Neural cell (in vitro differentiated cells): ENCODE results near the gene UBXN1.

ENCODE experiments used
- EP300 ChIP-seq: fragments of 450-650 bp; conservative IDR thresholded peaks from 2 replicates; pipeline ENCODE4 v1.6.1; 2014; ENCODE audit warnings: antibody characterized with exemption, mild to moderate bottlenecking, moderate library complexity; ENCODE audit not compliant: poor library complexity, severe bottlenecking
- EZH2 ChIP-seq: fragments of 200-600, 300-800 bp; shearing (Covaris generic), sonication (generic); IDR thresholded peaks from 2 replicates; pipeline ENCODE4 v1.6.1; 2014; ENCODE audit warnings: antibody characterized with exemption, low read length, borderline replicate concordance, mild to moderate bottlenecking; ENCODE audit not compliant: insufficient read depth, poor library complexity, severe bottlenecking
- POLR2AphosphoS5 ChIP-seq: IDR thresholded peaks from 2 replicates; pipeline ENCODE4 v1.6.1; 2012
- REST ChIP-seq: IDR thresholded peaks from 2 replicates; pipeline ENCODE4 v1.6.1; 2012; ENCODE audit warnings: borderline replicate concordance
- TAF1 ChIP-seq: IDR thresholded peaks from 2 replicates; pipeline ENCODE4 v1.6.1; 2012; ENCODE audit warnings: low read depth
- TF ChIP-seq, protein P1 (sequence below): fragments of 450-650 bp; IDR thresholded peaks from 2 replicates; pipeline ENCODE4 v1.5.1; 2014; ENCODE audit warnings: antibody characterized with exemption, mild to moderate bottlenecking, moderate library complexity; ENCODE audit not compliant: poor library complexity, severe bottlenecking

DNA sequence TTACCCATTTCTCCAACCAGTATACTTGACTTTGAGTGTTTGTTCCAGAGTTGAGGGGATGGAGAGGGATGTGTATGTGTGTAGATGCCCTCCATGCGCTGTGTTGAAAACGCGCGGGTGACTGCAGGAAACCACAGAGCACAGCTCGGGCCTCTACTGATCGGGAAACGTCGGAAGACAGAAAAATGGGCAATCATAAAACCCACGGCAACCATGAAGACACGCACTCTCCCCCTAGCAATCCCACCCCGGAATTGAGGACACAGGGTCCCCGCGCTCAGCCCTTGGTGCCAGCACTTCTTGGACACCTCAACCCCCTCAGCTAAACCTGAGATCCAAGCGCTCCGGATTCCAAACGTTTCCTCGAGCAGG, 7.7 kb downstream of the UBXN1 start:
- TF ChIP-seq TAF1 (no peak), POLR2AphosphoS5 (no peak), REST (no peak), EZH2 (no peak), EP300 (no peak)
- TF ChIP-seq, protein P1, sequence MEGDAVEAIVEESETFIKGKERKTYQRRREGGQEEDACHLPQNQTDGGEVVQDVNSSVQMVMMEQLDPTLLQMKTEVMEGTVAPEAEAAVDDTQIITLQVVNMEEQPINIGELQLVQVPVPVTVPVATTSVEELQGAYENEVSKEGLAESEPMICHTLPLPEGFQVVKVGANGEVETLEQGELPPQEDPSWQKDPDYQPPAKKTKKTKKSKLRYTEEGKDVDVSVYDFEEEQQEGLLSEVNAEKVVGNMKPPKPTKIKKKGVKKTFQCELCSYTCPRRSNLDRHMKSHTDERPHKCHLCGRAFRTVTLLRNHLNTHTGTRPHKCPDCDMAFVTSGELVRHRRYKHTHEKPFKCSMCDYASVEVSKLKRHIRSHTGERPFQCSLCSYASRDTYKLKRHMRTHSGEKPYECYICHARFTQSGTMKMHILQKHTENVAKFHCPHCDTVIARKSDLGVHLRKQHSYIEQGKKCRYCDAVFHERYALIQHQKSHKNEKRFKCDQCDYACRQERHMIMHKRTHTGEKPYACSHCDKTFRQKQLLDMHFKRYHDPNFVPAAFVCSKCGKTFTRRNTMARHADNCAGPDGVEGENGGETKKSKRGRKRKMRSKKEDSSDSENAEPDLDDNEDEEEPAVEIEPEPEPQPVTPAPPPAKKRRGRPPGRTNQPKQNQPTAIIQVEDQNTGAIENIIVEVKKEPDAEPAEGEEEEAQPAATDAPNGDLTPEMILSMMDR = no peak
